ENCODE results near the gene PTPDC1. TPM values are rescaled to one million over a fixed set of nuclear protein-coding genes. Genes with fewer than 3 reads are reported as not detected.
"Not testable (repeated sequence)": the region's sequence is repeated elsewhere in the genome, so short reads cannot be mapped to it uniquely, and the experiment has no call there.

Gene PTPDC1
- total RNA-seq, 3 donors from 2014 or later (not counting 1 experiment from before 2014, with no cell fraction given), result 2.8 to 3.9 (median 3.4) TPM

DNA sequence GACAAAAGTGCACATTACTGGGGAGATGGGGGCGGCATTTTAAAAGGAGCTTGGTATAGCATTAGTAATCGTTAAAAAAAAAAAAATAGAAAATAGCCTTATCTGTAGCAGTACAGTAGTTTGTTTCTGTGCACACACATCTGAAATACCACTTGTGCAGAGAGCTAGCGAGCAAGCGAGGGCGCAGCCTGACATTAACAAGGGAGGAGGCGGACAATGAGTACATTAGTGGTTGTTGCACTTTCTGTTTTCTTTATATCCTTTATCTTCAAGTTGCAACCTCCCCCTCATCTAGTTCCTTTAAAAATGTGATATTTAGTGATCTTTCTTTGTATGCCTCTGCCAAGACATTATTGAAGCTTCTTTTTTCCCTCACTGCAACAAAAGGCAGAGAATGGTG, 880 bp upstream of the PTPDC1 start:
- Mint-ChIP-seq H3K9me3 (no peaks in the 10 kb centered on the region), H3K36me3 (no peaks in the 10 kb centered on the region), H3K27ac (no peak overlapping the region), H3K27me3 (ENCODE audit: low read depth in 2 of 2) (no peaks in the 10 kb centered on the region), H3K4me3 (no peak overlapping the region), H3K4me1 (no peaks in the 10 kb centered on the region)
- H3K4me3 ChIP-seq (ENCODE audit: low read length), result no peak overlapping the region
- 100% methylated on average over 3 of the region's 6 CpGs for WGBS (ENCODE audit: insufficient coverage)
- intact Hi-C loops (cut with micrococcal nuclease), result no loop called here
- H3K4me1 ChIP-seq (ENCODE audit: control insufficient read depth, insufficient read depth, low read length), result no peaks in the 10 kb centered on the region
- ATAC-seq (no peak), DNase-seq (no peak)
- no peaks in the 10 kb centered on the region for H3K36me3 ChIP-seq (ENCODE audit: control insufficient read depth, insufficient read depth, low read length)
- no peaks in the 10 kb centered on the region for H3K27me3 ChIP-seq (ENCODE audit: control insufficient read depth, insufficient read depth, low read length)
- H3K9me3 ChIP-seq (ENCODE audit: control insufficient read depth, insufficient read depth, low read length), result no peaks in the 10 kb centered on the region
- H3K27ac ChIP-seq (ENCODE audit: low read length), result no peak overlapping the region
- TF ChIP-seq, protein P1, sequence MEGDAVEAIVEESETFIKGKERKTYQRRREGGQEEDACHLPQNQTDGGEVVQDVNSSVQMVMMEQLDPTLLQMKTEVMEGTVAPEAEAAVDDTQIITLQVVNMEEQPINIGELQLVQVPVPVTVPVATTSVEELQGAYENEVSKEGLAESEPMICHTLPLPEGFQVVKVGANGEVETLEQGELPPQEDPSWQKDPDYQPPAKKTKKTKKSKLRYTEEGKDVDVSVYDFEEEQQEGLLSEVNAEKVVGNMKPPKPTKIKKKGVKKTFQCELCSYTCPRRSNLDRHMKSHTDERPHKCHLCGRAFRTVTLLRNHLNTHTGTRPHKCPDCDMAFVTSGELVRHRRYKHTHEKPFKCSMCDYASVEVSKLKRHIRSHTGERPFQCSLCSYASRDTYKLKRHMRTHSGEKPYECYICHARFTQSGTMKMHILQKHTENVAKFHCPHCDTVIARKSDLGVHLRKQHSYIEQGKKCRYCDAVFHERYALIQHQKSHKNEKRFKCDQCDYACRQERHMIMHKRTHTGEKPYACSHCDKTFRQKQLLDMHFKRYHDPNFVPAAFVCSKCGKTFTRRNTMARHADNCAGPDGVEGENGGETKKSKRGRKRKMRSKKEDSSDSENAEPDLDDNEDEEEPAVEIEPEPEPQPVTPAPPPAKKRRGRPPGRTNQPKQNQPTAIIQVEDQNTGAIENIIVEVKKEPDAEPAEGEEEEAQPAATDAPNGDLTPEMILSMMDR (IDR thresholded peaks at IDR 0.05), result no peak

DNA sequence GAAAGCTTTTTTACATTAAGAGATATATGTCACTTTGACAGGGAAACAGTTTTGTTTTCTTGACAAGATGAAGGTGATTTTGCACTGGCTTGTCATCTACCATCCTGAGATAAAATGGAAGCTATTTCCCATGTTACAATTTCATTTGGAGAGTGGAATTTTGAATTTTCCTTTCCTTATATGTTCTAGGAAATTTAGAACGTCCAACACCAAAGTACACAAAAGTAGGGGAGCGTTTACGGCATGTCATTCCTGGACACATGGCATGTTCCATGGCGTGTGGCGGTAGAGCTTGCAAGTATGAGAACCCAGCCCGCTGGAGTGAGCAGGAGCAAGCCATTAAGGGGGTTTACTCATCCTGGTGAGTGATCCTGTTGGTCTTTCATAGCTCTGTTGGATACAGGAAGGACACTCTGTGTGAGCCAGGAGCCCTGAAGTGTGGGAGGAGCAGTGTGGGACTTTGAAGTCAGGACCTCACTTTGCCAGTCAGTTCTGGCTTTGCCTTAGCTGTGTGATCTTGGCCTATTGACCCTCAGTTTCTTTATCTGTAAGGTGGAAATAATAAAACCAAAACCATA, 887 bp downstream of the PTPDC1 start:
- Mint-ChIP-seq H3K27ac (no peak overlapping the region), H3K27me3 (ENCODE audit: low read depth in 2 of 2) (no peaks in the 10 kb centered on the region)

DNA sequence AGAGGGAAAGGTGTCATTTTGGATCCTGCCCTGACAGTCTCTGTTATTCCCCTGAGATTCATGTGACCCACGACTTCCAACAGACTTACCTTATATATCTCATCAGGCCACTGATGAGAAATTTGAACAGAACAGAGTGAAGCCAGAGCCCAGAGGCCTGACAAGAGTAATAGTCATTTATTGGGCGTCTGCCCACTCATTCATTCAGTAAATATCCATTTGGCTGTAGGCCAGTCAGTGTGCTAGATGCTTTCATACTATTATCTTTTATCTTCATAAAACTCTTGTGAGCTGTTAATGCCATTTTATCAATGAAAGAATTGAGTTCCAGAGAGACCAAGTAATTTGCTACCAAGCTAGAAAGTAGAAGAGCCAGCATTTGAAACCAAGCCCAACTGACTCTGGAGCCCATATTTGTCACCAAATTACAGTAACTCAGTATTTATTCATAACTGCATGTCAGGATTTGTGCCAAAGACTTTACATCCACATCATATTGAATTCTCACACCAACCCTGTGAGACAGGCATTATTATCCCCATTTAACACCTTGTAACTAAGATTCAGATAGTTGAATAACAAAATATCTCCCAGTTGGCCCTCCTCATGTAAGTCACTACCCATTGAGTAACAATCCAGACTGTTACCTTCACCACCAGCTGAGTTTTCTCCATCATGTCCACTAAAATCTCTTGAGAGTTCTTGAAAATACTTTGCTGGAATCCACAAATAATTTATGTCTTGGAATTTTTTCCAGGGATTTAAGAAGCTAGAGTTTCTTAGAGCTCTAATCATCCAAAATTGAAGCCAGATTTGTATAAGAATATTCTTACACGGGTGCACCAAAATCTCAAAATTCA, 2.5 kb downstream of the PTPDC1 start:
- no peaks in the 10 kb centered on the region for H3K36me3 Mint-ChIP-seq
- no peaks in the 10 kb centered on the region for H3K4me1 Mint-ChIP-seq
- H3K9me3 Mint-ChIP-seq, result no peaks in the 10 kb centered on the region
- TF ChIP-seq, protein P1 (IDR thresholded peaks at IDR 0.05), result no peak
- Histone ChIP-seq H3K4me3 (ENCODE audit: low read length) (no peak overlapping the region), H3K27me3 (ENCODE audit: control insufficient read depth, insufficient read depth, low read length) (no peaks in the 10 kb centered on the region), H3K9me3 (ENCODE audit: control insufficient read depth, insufficient read depth, low read length) (no peaks in the 10 kb centered on the region), H3K4me1 (ENCODE audit: control insufficient read depth, insufficient read depth, low read length) (no peaks in the 10 kb centered on the region), H3K36me3 (ENCODE audit: control insufficient read depth, insufficient read depth, low read length) (no peaks in the 10 kb centered on the region), H3K27ac (ENCODE audit: low read length) (no peak overlapping the region)
- intact Hi-C loops (cut with micrococcal nuclease), result no loop called here
- WGBS (ENCODE audit: insufficient coverage), result 81% methylated on average over 2 of the region's 3 CpGs
- no peak overlapping the region for H3K27ac Mint-ChIP-seq
- no peak overlapping the region for H3K4me3 Mint-ChIP-seq
- H3K27me3 Mint-ChIP-seq (ENCODE audit: low read depth in 2 of 2), result no peaks in the 10 kb centered on the region
- ATAC-seq (no peak), DNase-seq (no peak)

More for the DNA sequence above, 887 bp downstream of the PTPDC1 start:
- Histone ChIP-seq H3K4me1 (ENCODE audit: control insufficient read depth, insufficient read depth, low read length) (no peaks in the 10 kb centered on the region), H3K27ac (ENCODE audit: low read length) (no peak overlapping the region), H3K27me3 (ENCODE audit: control insufficient read depth, insufficient read depth, low read length) (no peaks in the 10 kb centered on the region), H3K9me3 (ENCODE audit: control insufficient read depth, insufficient read depth, low read length) (no peaks in the 10 kb centered on the region), H3K36me3 (ENCODE audit: control insufficient read depth, insufficient read depth, low read length) (no peaks in the 10 kb centered on the region), H3K4me3 (ENCODE audit: low read length) (no peak overlapping the region)
- DNase-seq (no peak), ATAC-seq (no peak)
- Mint-ChIP-seq H3K9me3 (no peaks in the 10 kb centered on the region), H3K4me3 (no peak overlapping the region), H3K4me1 (no peaks in the 10 kb centered on the region), H3K36me3 (no peaks in the 10 kb centered on the region)
- TF ChIP-seq, protein P1 (IDR thresholded peaks at IDR 0.05), result no peak
- intact Hi-C loops (cut with micrococcal nuclease), result no loop called here
- WGBS (ENCODE audit: insufficient coverage), result 95% methylated on average over 6 of the region's 6 CpGs

DNA sequence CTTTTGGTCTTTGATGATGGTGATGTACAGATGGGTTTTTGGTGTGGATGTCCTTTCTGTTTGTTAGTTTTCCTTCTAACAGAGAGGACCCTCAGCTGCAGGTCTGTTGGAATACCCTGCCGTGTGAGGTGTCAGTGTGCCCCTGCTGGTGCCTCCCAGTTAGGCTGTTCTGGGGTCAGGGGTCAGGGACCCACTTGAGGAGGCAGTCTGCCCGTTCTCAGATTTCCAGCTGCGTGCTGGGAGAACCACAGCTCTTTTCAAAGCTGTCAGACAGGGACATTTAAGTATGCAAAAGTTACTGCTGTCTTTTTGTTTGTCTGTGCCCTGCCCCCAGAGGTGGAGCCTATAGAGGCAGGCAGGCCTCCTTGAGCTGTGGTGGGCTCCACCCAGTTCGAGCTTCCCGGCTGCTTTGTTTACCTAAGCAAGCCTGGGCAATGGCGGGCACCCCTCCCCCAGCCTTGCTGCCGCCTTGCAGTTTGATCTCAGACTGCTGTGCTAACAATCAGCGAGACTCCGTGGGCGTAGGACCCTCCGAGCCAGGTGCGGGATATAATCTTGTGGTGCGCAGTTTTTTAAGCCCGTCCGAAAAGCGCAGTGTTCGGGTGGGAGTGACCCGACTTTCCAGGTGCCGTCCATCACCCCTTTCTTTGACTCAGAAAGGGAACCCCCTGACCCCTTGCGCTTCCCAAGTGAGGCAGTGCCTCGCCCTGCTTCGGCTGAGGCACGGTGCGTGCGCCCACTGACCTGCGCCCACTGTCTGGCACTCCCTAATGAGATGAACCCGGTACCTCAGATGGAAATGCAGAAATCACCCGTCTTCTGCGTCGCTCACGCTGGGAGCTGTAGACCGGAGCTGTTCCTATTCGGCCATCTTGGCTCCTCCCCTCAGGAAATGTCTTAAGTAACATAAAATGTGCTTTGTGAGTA, 10.2 kb downstream of the PTPDC1 start:
- DNase-seq; H3K4me1 ChIP-seq (ENCODE audit: control insufficient read depth, insufficient read depth, low read length); H3K4me3 ChIP-seq (ENCODE audit: low read length); H3K36me3 ChIP-seq (ENCODE audit: control insufficient read depth, insufficient read depth, low read length); ATAC-seq; H3K36me3 Mint-ChIP-seq; H3K9me3 ChIP-seq (ENCODE audit: control insufficient read depth, insufficient read depth, low read length); H3K9me3 Mint-ChIP-seq; H3K27me3 Mint-ChIP-seq (ENCODE audit: low read depth in 2 of 2); intact Hi-C loops (cut with micrococcal nuclease); H3K27ac ChIP-seq (ENCODE audit: low read length); H3K4me3 Mint-ChIP-seq; H3K4me1 Mint-ChIP-seq; H3K27me3 ChIP-seq (ENCODE audit: control insufficient read depth, insufficient read depth, low read length); H3K27ac Mint-ChIP-seq: not testable (repeated sequence)
- WGBS (ENCODE audit: insufficient coverage), result 94% methylated on average over 29 of the region's 33 CpGs

Data from natural killer cell (primary cell).